Esophagus muscularis mucosa (tissue), 4 donors: ENCODE measurements around the gene EID3.

Experiments used
- CTCF ChIP-seq, 3 experiments: fragments of 200-600 bp in 2 of 3; fragments of 450-650 bp in 1 of 3; sonication (generic) in 2 of 3; IDR thresholded peaks; one replicate each; pipeline ENCODE4 v1.5.1; 2017 to 2019; ENCODE audit warnings: antibody characterized with exemption in 3 of 3, mild to moderate bottlenecking in 2 of 3, moderate library complexity in 1 of 3
- EP300 ChIP-seq: sonication (generic); formaldehyde crosslinking; IDR thresholded peaks from one replicate; pipeline ENCODE4 v1.6.1; 2017; ENCODE audit warnings: antibody characterized with exemption
- POLR2A ChIP-seq: fragments of 450-650 bp; IDR thresholded peaks from one replicate; pipeline ENCODE4 v1.6.1; 2017; ENCODE audit warnings: antibody characterized with exemption, moderate library complexity, mild to moderate bottlenecking, low read depth

GRCh38 chr12:104353012-104353981, 49.8 kb downstream of the EID3 start:
- no peak for TF ChIP-seq POLR2A
- TF ChIP-seq CTCF (IDR thresholded peaks at IDR 0.05) = no peak
- TF ChIP-seq EP300 = no peak
